Ectodermal cell (in vitro differentiated cells): Measurements from ENCODE around the gene PPP1R2C. TPM values are rescaled to one million over a fixed set of nuclear protein-coding genes. Genes with fewer than 3 reads are reported as not detected.

ENCODE experiments used
- H3K27ac ChIP-seq: 2 replicates; pipeline ENCODE4 v1.7.0; 2013; ENCODE audit warnings: mild to moderate bottlenecking, low read depth, low read length; ENCODE audit not compliant: insufficient read depth, poor library complexity, severe bottlenecking
- H3K27me3 ChIP-seq: 2 replicates; pipeline ENCODE4 v1.7.0; 2013; ENCODE audit warnings: mild to moderate bottlenecking, low read length; ENCODE audit not compliant: insufficient read depth, control insufficient read depth, poor library complexity, severe bottlenecking
- H3K36me3 ChIP-seq: one replicate; pipeline ENCODE4 v1.7.0; 2013; ENCODE audit warnings: low read length; ENCODE audit not compliant: control insufficient read depth, insufficient read depth
- H3K4me1 ChIP-seq: one replicate; pipeline ENCODE4 v1.7.0; 2013; ENCODE audit warnings: low read length; ENCODE audit not compliant: control insufficient read depth, insufficient read depth
- H3K4me3 ChIP-seq: 2 replicates; pipeline ENCODE4 v1.7.0; 2013; ENCODE audit warnings: low read depth, low read length, control low read depth; ENCODE audit not compliant: insufficient read depth
- H3K9me3 ChIP-seq: 2 replicates; pipeline ENCODE4 v1.7.0; 2013; ENCODE audit warnings: mild to moderate bottlenecking, low read length, moderate library complexity; ENCODE audit not compliant: control insufficient read depth
- WGBS, 2 experiments: methylation state at CpG; one replicate each; pipeline ENCODE4 v1.1.7; 2013; ENCODE audit warnings: missing lambda C conversion rate in 2 of 2; 5-methylcytosine and 5-hydroxymethylcytosine counted together
- polyA plus RNA-seq, 4 experiments: library from polyadenylated mRNA; stranded (reverse); fragments of 50-300 nt; gene quantifications; one replicate each; pipeline ENCODE4 v1.2.3, GENCODE V29; 2013

PPP1R2C gene
- polyA plus RNA-seq (2013, experiment 1 of 4) = not detected
- not detected for polyA plus RNA-seq (2013, experiment 2 of 4)
- polyA plus RNA-seq (2013, experiment 3 of 4) = not detected
- polyA plus RNA-seq (2013, experiment 4 of 4) = not detected

DNA sequence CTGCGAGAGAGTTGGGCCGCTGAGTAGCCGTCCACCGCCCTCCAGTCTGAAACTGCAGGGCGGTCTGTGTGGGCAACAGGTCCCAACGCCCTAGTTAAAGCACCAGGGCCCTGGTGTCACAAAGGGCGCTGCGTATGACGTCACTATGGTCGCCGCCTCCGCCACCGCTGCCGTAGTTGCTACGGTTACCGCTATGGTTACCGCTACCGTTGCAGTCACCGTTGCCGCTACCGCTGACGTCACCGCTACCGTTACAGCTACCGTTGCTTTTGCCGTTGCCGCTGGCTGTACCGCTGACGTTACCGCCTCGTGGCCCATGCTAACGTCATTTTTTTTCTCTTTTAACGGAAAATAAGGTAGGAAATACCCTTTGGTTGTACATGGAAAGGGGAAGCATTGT, at the start of gene PPP1R2C:
PPP1R2C (minus strand) TSS at position 68 of the 400 bp plus-strand sequence. CDS start 84 bp downstream, outside the sequence.
- WGBS, 2 experiments = 96 to 98% methylated on average over 33 of the region's 33 CpGs
- Histone ChIP-seq H3K36me3 (no peaks in the 10 kb centered on the region), H3K4me3 (no peak within 1 kb of the TSS), H3K27ac (no peak within 1 kb of the TSS), H3K27me3 (no peaks in the 10 kb centered on the region), H3K4me1 (no peaks in the 10 kb centered on the region), H3K9me3 (no peaks in the 10 kb centered on the region)

DNA sequence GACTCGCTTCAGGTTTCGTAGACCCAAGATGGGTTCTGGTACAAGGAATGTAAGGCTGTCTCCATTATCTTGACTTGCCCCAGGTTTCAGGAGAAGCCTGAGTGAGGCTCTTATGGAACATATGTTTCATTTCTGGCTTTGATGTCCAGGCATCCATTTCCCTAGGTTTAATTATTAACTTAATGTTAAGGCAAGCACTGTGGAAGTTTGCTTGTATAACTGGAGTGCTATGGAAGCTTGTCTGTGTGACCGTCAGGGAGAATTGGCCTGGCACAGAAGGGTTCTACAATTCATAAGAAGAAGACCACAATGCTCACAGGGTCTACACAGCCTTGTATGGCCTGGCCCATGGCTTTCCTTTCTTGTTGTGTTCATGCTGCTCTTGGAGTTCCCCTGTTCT, 47.2 kb upstream of the PPP1R2C start:
- no peaks in the 10 kb centered on the region for H3K27me3 ChIP-seq
- no peaks in the 10 kb centered on the region for H3K9me3 ChIP-seq
- WGBS, 2 experiments = 90 to 97% methylated on average over 3 of the region's 3 CpGs
- H3K4me1 ChIP-seq = no peaks in the 10 kb centered on the region
- no peaks in the 10 kb centered on the region for H3K36me3 ChIP-seq
- no peak overlapping the region for H3K27ac ChIP-seq
- H3K4me3 ChIP-seq = no peak overlapping the region

DNA sequence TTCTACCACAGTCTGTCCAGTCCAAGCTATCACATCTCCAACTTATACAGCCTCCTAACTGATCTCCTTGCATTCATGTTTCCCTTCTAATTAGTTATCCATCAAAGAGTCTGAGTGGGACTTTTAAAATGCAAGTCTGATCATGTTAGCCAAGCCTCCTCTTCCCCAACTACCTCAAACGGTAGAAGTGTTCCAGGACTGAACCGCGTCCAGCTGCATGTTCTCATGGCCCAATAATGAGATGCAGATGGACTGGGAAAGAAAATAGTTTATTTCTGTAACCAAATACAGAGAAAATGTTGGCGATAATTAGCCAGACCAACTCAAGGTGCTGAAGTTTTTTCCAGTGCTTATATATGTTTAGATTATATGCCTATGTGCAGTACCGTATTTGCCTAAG, 46.6 kb upstream of the PPP1R2C start:
- Histone ChIP-seq H3K4me3 (no peak overlapping the region), H3K4me1 (no peaks in the 10 kb centered on the region), H3K9me3 (no peaks in the 10 kb centered on the region), H3K27ac (no peak overlapping the region), H3K27me3 (no peaks in the 10 kb centered on the region), H3K36me3 (no peaks in the 10 kb centered on the region)
- 80 to 89% methylated on average over 2 to 5 of the region's 5 CpGs for WGBS, 2 experiments

DNA sequence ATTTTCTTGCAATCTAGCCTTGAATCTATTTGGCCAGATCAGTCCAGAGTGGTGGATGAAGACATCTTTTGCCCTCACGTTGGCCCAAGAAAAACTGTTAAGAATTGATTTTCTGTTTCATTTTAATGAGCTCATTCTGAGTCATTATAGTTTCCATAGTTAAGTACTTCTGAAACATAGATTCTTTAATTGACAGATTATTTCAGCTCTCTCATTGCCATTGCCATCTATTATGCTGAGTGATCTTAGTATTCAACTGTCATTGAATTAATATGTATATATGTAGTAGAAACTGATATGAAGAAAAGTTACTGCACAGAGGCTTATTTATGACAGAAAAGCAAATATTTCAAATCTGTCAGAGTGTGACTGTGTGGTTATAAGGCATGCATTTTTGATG, 45.5 kb upstream of the PPP1R2C start:
- no peaks in the 10 kb centered on the region for H3K4me1 ChIP-seq
- no peaks in the 10 kb centered on the region for H3K9me3 ChIP-seq
- 100% methylated on average over 1 of the region's 1 CpG for WGBS, 2 experiments
- no peaks in the 10 kb centered on the region for H3K27me3 ChIP-seq
- H3K27ac ChIP-seq = no peak overlapping the region
- no peak overlapping the region for H3K4me3 ChIP-seq
- no peaks in the 10 kb centered on the region for H3K36me3 ChIP-seq

DNA sequence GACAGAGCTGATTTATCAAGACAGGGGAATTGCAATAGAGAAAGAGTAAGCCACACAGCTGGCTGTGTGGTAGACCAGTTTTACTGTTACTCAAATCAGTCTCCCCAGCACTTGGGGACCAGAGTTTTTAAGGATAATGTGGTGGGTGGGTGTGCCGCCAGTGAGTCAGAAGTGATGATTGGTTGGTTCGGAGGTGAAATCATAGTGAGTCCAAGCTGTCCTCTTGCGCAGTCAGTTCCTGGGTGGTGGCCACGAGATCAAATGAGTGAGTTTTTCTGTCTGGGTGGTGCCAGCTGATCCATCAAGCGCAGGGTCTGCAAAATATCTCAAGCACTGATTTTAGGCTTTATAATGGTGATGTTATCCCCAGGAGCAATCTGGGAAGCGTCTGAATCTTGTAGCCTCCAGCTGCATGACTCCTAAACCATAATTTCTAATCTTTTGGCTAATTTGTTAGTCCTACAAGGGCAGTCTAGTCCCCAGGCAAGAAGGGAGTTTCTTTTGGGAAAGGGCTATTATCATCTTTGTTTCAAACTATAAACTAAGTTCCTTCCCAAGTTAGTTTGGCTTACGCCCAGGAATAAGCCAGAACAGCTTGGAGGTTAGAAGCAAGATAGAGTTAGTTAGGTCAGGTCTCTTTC, 44.0 kb upstream of the PPP1R2C start:
- Histone ChIP-seq H3K36me3 (no peaks in the 10 kb centered on the region), H3K4me1 (no peaks in the 10 kb centered on the region), H3K9me3 (no peaks in the 10 kb centered on the region), H3K4me3 (no peak overlapping the region), H3K27ac (no peak overlapping the region), H3K27me3 (no peaks in the 10 kb centered on the region)
- WGBS, 2 experiments = 98% methylated on average over 5 to 6 of the region's 7 CpGs

DNA sequence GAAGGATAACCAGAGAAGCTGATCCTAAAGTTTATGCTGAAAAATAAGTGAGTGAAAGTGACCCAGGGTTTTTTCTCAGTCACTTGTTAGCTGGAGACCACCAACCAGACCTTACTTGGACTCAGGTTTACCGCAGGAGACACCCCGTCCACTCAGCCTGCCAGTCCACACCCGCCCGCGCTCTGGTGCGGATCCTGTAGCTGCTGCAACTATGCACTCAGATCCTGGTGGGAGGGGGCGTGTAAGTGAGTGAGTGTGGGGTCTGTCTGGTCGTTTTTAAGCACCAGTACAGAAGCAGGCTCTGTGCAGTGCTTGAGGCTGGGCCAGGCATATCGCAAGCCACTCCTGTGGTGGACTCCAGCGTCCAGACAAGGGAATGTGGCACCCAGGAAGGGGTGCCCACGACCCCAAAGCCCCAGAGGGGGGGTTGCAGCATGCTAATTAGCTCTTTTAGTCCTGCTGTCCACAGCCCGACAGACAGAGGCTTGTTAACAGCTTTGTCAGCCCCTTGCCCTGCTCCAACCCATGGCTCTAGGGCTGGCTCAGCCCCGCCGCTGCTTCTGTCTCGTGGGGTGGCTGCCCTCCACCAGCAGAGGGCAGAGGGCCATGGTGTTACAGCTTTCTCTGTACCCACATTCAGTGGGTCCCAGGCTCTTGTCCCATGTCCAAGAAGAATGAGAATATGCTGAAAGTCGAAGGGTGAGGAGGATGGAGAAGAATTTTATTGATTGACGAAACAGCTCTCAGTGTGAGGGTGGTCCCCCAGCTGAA, 40.4 kb upstream of the PPP1R2C start:
- WGBS, 2 experiments = 85 to 87% methylated on average over 17 of the region's 17 CpGs

DNA sequence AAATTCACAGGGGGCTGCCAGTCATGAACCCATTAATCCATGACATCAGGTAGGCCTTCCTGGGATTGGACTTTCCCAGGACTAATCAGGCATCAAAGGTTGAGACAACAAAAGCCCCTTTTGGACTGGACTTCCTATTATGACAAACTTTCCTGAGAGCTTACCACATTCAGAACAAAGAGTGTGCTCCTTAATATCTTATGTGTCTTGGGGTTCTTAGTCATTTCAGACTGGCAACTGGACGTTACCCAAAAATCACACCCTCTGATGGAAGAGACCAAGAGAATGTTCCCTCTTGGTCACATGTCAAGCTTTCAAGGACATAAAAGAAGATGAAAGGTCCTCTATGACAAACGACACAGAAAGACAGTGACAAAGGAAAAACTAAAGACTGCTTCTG, 31.6 kb upstream of the PPP1R2C start:
- no peak overlapping the region for H3K4me3 ChIP-seq
- H3K27ac ChIP-seq = no peak overlapping the region
- no peaks in the 10 kb centered on the region for H3K4me1 ChIP-seq
- H3K9me3 ChIP-seq = no peaks in the 10 kb centered on the region
- 85 to 100% methylated on average over 1 to 2 of the region's 2 CpGs for WGBS, 2 experiments
- H3K36me3 ChIP-seq = no peaks in the 10 kb centered on the region
- H3K27me3 ChIP-seq = no peaks in the 10 kb centered on the region

More for the DNA sequence above, 40.4 kb upstream of the PPP1R2C start:
- no peaks in the 10 kb centered on the region for H3K4me1 ChIP-seq
- no peaks in the 10 kb centered on the region for H3K9me3 ChIP-seq
- H3K36me3 ChIP-seq = no peaks in the 10 kb centered on the region
- no peak overlapping the region for H3K4me3 ChIP-seq
- no peak overlapping the region for H3K27ac ChIP-seq
- no peaks in the 10 kb centered on the region for H3K27me3 ChIP-seq

DNA sequence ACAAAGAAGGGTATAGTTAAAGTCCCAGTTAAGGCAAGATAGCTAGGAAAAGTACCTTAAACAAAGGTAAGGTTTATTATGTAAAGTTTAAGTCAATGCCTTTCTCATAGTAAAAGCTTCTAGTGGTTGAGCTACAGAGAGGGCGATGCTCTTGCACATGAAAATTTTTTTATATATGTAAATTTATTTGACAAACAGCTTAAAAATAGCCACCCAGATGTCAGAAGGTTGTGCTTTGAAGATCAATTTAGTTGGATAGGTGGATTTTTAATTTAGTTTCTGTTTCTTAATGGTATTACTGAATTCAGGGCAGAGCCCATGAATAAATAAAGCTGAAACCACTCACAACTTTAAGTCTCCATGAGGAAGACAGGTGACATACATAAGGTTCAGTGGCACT, 29.4 kb upstream of the PPP1R2C start:
- no peak overlapping the region for H3K4me3 ChIP-seq
- WGBS, 2 experiments = no CpG with 5 or more reads among the region's 1 CpG
- H3K27ac ChIP-seq = no peak overlapping the region
- H3K4me1 ChIP-seq = no peaks in the 10 kb centered on the region
- no peaks in the 10 kb centered on the region for H3K36me3 ChIP-seq
- no peaks in the 10 kb centered on the region for H3K9me3 ChIP-seq
- H3K27me3 ChIP-seq = no peaks in the 10 kb centered on the region

DNA sequence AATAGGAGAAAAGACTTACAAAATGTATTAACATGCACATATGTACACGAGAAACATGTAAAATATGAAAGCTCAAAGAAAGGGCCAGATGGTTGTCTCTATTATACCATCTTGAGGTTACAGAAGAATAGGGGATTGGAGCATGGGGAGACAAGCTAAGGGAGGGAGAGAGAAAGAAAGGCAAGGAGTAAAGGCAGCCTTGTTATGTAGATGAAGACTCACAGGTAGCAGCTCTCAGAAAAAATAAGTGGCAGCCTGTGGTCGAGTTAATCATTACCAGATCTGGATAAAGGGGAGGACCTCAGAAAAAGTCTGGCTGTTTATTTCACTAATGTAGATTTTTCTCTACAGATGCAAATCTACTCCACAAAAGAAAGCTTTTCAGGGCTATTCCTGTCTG, 26.6 kb upstream of the PPP1R2C start:
- no peaks in the 10 kb centered on the region for H3K4me1 ChIP-seq
- H3K27ac ChIP-seq = no peak overlapping the region
- no peak overlapping the region for H3K4me3 ChIP-seq
- H3K36me3 ChIP-seq = no peaks in the 10 kb centered on the region
- no peaks in the 10 kb centered on the region for H3K27me3 ChIP-seq
- no peaks in the 10 kb centered on the region for H3K9me3 ChIP-seq
- 0% methylated on average over 1 to 2 of the region's 2 CpGs for WGBS, 2 experiments

DNA sequence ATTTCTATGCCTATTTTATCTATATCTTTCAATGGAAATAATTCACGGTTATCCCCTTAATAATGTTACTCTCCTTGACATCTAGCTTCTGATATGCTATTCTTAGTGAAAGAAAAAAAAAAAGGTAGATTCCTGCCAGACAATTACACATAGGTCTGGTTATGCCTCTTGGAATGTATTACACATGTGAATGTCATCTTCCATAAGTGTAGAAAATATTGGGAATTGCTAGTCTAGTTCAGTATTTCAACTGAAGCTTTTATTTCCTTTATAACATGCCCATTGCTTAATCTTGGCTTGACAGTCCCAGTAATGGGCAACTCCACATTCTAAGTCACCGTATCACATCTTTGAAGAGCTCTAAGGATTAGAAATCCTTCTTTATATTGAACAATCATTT, 25.4 kb upstream of the PPP1R2C start:
- Histone ChIP-seq H3K9me3 (no peaks in the 10 kb centered on the region), H3K27me3 (no peaks in the 10 kb centered on the region), H3K4me3 (no peak overlapping the region), H3K36me3 (no peaks in the 10 kb centered on the region), H3K4me1 (no peaks in the 10 kb centered on the region), H3K27ac (no peak overlapping the region)
- WGBS, 2 experiments = 100% methylated on average over 1 of the region's 2 CpGs
